Measurements from ENCODE around the gene SLC13A3.

GRCh38 chr20:46630306-46630705, 21.0 kb downstream of the SLC13A3 start:
- no peak for TF ChIP-seq CTCF (IDR thresholded peaks at IDR 0.05; ENCODE audit: insufficient read depth, low read depth, low read length)
- TF ChIP-seq EZH2 (IDR thresholded peaks at IDR 0.05; ENCODE audit: insufficient read depth, low read length) = no peak

All from astrocyte (in vitro differentiated cells and primary cell).